Measurements from ENCODE around the gene TANK. TPM values are rescaled to one million over a fixed set of nuclear protein-coding genes. Genes with fewer than 3 reads are reported as not detected.

Gene TANK
- total and polyA plus RNA-seq, 2 experiments from 2014 or later: 27.7 to 35.4 TPM

GRCh38 chr2:161169335-161169734 lies 9.1 kb downstream of the TANK start:
- no peak for ATAC-seq
- Mint-ChIP-seq H3K36me3 (ENCODE audit: low read depth) (peaks cover 8% of the 10 kb centered on the region; the same call in 2 of the 3 replicates), H3K27ac (no peak overlapping the region), H3K9me3 (no peaks in the 10 kb centered on the region; the same call in 2 of the 3 replicates), H3K4me3 (no peak overlapping the region), H3K4me1 (peaks cover 27% of the 10 kb centered on the region), H3K27me3 (ENCODE audit: insufficient read depth, low read depth, poor library complexity) (peaks cover 5% of the 10 kb centered on the region)
- Histone ChIP-seq H3K4me1 (ENCODE audit: insufficient read depth) (peaks cover 11% of the 10 kb centered on the region; the same call in 1 of the 2 replicates), H3K79me2 (replicated peaks; ENCODE audit: insufficient read depth) (peaks cover 3% of the 10 kb centered on the region), H2AFZ (no peak overlapping the region), H3F3A (replicated peaks; ENCODE audit: low read depth) (no peaks in the 10 kb centered on the region), H3K27me3 (ENCODE audit: insufficient read depth) (no peaks in the 10 kb centered on the region), H3K4me2 (no peak overlapping the region), H3K36me3 (ENCODE audit: insufficient read depth) (no peaks in the 10 kb centered on the region), H3K27ac (ENCODE audit: low read depth) (no peak overlapping the region), H4K20me1 (replicated peaks; ENCODE audit: insufficient read depth) (no peaks in the 10 kb centered on the region), H3K4me3 (no peak overlapping the region), H3K9me2 (ENCODE audit: insufficient read depth) (no peaks in the 10 kb centered on the region)
- TF ChIP-seq CREB1 (CRISPR knock-in tag; IDR thresholded peaks at IDR 0.05; ENCODE audit: low read depth) (no peak), ZNF331 (CRISPR knock-in tag; IDR thresholded peaks at IDR 0.05; ENCODE audit: low read depth) (no peak), EZH2 (IDR thresholded peaks at IDR 0.05; ENCODE audit: low read depth, unreplicated experiment) (no peak)
- TF ChIP-seq, protein P1, sequence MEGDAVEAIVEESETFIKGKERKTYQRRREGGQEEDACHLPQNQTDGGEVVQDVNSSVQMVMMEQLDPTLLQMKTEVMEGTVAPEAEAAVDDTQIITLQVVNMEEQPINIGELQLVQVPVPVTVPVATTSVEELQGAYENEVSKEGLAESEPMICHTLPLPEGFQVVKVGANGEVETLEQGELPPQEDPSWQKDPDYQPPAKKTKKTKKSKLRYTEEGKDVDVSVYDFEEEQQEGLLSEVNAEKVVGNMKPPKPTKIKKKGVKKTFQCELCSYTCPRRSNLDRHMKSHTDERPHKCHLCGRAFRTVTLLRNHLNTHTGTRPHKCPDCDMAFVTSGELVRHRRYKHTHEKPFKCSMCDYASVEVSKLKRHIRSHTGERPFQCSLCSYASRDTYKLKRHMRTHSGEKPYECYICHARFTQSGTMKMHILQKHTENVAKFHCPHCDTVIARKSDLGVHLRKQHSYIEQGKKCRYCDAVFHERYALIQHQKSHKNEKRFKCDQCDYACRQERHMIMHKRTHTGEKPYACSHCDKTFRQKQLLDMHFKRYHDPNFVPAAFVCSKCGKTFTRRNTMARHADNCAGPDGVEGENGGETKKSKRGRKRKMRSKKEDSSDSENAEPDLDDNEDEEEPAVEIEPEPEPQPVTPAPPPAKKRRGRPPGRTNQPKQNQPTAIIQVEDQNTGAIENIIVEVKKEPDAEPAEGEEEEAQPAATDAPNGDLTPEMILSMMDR (conservative IDR thresholded peaks at IDR 0.05; ENCODE audit: low read depth in 2 of 2): no peak
- no peak for DNase-seq (ENCODE audit: low spot score)

DNA sequence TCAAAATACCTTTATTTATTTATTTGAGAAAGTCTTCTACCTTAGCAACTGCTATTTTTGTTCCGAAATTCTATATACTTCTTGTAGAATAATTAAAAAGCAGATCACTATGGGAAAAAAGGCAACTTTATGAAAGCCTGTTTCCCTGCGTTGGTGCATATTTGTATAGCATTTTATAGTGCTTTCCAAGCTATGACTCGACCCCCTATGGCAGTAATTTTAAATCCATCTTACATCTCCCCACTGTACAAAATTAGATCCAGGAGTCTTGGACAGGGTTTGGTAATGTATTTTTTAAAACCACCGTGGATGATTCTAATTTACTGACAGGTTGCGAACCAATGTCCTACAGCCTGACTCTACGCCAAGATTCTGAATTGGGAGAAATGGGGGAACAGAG lies 10.1 kb downstream of the TANK start:
- H3K4me3 ChIP-seq: no peak overlapping the region
- H3K27ac Mint-ChIP-seq: peak overlapping the region; percentile 88
- no peaks in the 10 kb centered on the region for H3K9me2 ChIP-seq (ENCODE audit: insufficient read depth)
- H3K4me3 Mint-ChIP-seq: no peak overlapping the region
- H3K4me1 ChIP-seq (ENCODE audit: insufficient read depth): peaks cover 11% of the 10 kb centered on the region; the same call in 1 of the 2 replicates
- H3K79me2 ChIP-seq (replicated peaks; ENCODE audit: insufficient read depth): no peaks in the 10 kb centered on the region; the same call in none of the 2 replicates
- no peaks in the 10 kb centered on the region for H3K36me3 ChIP-seq (ENCODE audit: insufficient read depth)
- H3K36me3 Mint-ChIP-seq (ENCODE audit: low read depth): peaks cover 8% of the 10 kb centered on the region; the same call in 2 of the 3 replicates
- no peaks in the 10 kb centered on the region for H4K20me1 ChIP-seq (replicated peaks; ENCODE audit: insufficient read depth)
- H3K4me2 ChIP-seq: no peak overlapping the region
- peaks cover 29% of the 10 kb centered on the region for H3K4me1 Mint-ChIP-seq
- H3K27ac ChIP-seq (ENCODE audit: low read depth): peak overlapping the region; percentile 1; the same call in 1 of the 2 replicates
- peaks cover 5% of the 10 kb centered on the region for H3K27me3 Mint-ChIP-seq (ENCODE audit: insufficient read depth, low read depth, poor library complexity)
- H2AFZ ChIP-seq: no peak overlapping the region
- no peak for DNase-seq (ENCODE audit: low spot score)
- no peaks in the 10 kb centered on the region for H3K27me3 ChIP-seq (ENCODE audit: insufficient read depth)
- no peak for ATAC-seq
- no peaks in the 10 kb centered on the region for H3F3A ChIP-seq (replicated peaks; ENCODE audit: low read depth)
- H3K9me3 Mint-ChIP-seq: no peaks in the 10 kb centered on the region; the same call in 2 of the 3 replicates
- TF ChIP-seq NANOG (IDR thresholded peaks at IDR 0.05; ENCODE audit: borderline replicate concordance) (no peak), ZNF331 (CRISPR knock-in tag; IDR thresholded peaks at IDR 0.05; ENCODE audit: low read depth) (no peak), EZH2phosphoT487 (IDR thresholded peaks at IDR 0.05; ENCODE audit: unreplicated experiment) (no peak), STAT1 (IDR thresholded peaks at IDR 0.05; ENCODE audit: unreplicated experiment) (no peak), ZNF114 (CRISPR knock-in tag; IDR thresholded peaks at IDR 0.05) (no peak), CREB1 (CRISPR knock-in tag; IDR thresholded peaks at IDR 0.05; ENCODE audit: low read depth) (no peak)
- TF ChIP-seq, protein P2, sequence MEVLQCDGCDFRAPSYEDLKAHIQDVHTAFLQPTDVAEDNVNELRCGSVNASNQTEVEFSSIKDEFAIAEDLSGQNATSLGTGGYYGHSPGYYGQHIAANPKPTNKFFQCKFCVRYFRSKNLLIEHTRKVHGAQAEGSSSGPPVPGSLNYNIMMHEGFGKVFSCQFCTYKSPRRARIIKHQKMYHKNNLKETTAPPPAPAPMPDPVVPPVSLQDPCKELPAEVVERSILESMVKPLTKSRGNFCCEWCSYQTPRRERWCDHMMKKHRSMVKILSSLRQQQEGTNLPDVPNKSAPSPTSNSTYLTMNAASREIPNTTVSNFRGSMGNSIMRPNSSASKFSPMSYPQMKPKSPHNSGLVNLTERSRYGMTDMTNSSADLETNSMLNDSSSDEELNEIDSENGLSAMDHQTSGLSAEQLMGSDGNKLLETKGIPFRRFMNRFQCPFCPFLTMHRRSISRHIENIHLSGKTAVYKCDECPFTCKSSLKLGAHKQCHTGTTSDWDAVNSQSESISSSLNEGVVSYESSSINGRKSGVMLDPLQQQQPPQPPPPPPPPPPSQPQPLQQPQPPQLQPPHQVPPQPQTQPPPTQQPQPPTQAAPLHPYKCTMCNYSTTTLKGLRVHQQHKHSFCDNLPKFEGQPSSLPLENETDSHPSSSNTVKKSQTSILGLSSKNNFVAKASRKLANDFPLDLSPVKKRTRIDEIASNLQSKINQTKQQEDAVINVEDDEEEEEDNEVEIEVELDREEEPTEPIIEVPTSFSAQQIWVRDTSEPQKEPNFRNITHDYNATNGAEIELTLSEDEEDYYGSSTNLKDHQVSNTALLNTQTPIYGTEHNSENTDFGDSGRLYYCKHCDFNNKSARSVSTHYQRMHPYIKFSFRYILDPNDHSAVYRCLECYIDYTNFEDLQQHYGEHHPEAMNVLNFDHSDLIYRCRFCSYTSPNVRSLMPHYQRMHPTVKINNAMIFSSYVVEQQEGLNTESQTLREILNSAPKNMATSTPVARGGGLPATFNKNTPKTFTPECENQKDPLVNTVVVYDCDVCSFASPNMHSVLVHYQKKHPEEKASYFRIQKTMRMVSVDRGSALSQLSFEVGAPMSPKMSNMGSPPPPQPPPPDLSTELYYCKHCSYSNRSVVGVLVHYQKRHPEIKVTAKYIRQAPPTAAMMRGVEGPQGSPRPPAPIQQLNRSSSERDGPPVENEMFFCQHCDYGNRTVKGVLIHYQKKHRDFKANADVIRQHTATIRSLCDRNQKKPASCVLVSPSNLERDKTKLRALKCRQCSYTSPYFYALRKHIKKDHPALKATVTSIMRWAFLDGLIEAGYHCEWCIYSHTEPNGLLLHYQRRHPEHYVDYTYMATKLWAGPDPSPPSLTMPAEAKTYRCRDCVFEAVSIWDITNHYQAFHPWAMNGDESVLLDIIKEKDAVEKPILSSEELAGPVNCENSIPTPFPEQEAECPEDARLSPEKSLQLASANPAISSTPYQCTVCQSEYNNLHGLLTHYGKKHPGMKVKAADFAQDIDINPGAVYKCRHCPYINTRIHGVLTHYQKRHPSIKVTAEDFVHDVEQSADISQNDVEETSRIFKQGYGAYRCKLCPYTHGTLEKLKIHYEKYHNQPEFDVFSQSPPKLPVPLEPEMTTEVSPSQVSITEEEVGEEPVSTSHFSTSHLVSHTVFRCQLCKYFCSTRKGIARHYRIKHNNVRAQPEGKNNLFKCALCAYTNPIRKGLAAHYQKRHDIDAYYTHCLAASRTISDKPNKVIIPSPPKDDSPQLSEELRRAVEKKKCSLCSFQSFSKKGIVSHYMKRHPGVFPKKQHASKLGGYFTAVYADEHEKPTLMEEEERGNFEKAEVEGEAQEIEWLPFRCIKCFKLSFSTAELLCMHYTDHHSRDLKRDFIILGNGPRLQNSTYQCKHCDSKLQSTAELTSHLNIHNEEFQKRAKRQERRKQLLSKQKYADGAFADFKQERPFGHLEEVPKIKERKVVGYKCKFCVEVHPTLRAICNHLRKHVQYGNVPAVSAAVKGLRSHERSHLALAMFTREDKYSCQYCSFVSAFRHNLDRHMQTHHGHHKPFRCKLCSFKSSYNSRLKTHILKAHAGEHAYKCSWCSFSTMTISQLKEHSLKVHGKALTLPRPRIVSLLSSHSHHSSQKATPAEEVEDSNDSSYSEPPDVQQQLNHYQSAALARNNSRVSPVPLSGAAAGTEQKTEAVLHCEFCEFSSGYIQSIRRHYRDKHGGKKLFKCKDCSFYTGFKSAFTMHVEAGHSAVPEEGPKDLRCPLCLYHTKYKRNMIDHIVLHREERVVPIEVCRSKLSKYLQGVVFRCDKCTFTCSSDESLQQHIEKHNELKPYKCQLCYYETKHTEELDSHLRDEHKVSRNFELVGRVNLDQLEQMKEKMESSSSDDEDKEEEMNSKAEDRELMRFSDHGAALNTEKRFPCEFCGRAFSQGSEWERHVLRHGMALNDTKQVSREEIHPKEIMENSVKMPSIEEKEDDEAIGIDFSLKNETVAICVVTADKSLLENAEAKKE (CRISPR knock-in tag; IDR thresholded peaks at IDR 0.05): no peak
- TF ChIP-seq, protein P3, sequence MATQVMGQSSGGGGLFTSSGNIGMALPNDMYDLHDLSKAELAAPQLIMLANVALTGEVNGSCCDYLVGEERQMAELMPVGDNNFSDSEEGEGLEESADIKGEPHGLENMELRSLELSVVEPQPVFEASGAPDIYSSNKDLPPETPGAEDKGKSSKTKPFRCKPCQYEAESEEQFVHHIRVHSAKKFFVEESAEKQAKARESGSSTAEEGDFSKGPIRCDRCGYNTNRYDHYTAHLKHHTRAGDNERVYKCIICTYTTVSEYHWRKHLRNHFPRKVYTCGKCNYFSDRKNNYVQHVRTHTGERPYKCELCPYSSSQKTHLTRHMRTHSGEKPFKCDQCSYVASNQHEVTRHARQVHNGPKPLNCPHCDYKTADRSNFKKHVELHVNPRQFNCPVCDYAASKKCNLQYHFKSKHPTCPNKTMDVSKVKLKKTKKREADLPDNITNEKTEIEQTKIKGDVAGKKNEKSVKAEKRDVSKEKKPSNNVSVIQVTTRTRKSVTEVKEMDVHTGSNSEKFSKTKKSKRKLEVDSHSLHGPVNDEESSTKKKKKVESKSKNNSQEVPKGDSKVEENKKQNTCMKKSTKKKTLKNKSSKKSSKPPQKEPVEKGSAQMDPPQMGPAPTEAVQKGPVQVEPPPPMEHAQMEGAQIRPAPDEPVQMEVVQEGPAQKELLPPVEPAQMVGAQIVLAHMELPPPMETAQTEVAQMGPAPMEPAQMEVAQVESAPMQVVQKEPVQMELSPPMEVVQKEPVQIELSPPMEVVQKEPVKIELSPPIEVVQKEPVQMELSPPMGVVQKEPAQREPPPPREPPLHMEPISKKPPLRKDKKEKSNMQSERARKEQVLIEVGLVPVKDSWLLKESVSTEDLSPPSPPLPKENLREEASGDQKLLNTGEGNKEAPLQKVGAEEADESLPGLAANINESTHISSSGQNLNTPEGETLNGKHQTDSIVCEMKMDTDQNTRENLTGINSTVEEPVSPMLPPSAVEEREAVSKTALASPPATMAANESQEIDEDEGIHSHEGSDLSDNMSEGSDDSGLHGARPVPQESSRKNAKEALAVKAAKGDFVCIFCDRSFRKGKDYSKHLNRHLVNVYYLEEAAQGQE (IDR thresholded peaks at IDR 0.05; ENCODE audit: unreplicated experiment): no peak
